HEK293T (cell line): ENCODE measurements around the gene COL9A2.
A peak's percentile ranks its signal among the peaks of the same experiment; 100 is the strongest.

Source experiments
- CTCF ChIA-PET: fragments of 350-600 bp; formaldehyde crosslinking; extraction: SDS; loops from one replicate; lab custom pipeline; 2021; ENCODE audit warnings: antibody characterized with exemption, inconsistent platforms; lab: Yijun Ruan, JAX
- POLR2A ChIA-PET: fragments of 350-600 bp; formaldehyde crosslinking; extraction: SDS; loops from one replicate; lab custom pipeline; 2020; ENCODE audit warnings: antibody characterized with exemption, inconsistent platforms; lab: Yijun Ruan, JAX
- DNase-seq: peaks from one replicate; pipeline ENCODE4 v3.0.0; 2012; ENCODE audit warnings: mixed read lengths; ENCODE audit errors: extremely low spot score
- ARNT ChIP-seq: fragments of 450-650 bp; IDR thresholded peaks from 2 replicates; pipeline ENCODE4 v1.6.1; 2017; ENCODE audit warnings: mild to moderate bottlenecking
- BHLHE40 ChIP-seq: fragments of 450-650 bp; IDR thresholded peaks from 2 replicates; pipeline ENCODE4 v1.6.1; 2016; ENCODE audit warnings: mild to moderate bottlenecking, moderate library complexity, borderline replicate concordance
- CTBP1 ChIP-seq: fragments of 450-650 bp; IDR thresholded peaks from 2 replicates; pipeline ENCODE4 v1.6.1; 2016; ENCODE audit warnings: borderline replicate concordance
- ELF4 ChIP-seq: fragments of 450-650 bp; IDR thresholded peaks from 2 replicates; pipeline ENCODE4 v1.6.1; 2017; ENCODE audit warnings: antibody characterized with exemption
- FOXA1 ChIP-seq: fragments of 450-650 bp; IDR thresholded peaks from 2 replicates; pipeline ENCODE4 v1.6.1; 2016; ENCODE audit warnings: mild to moderate bottlenecking
- FOXK2 ChIP-seq: fragments of 450-650 bp; IDR thresholded peaks from 2 replicates; pipeline ENCODE4 v1.6.1; 2016; ENCODE audit warnings: mild to moderate bottlenecking
- FOXM1 ChIP-seq: fragments of 450-650 bp; IDR thresholded peaks from 2 replicates; pipeline ENCODE4 v1.6.1; 2017; ENCODE audit warnings: mild to moderate bottlenecking, borderline replicate concordance
- HDGF ChIP-seq: fragments of 450-650 bp; IDR thresholded peaks from 2 replicates; pipeline ENCODE4 v1.6.1; 2017; ENCODE audit warnings: antibody characterized with exemption, borderline replicate concordance
- L3MBTL2 ChIP-seq: fragments of 450-650 bp; conservative IDR thresholded peaks from 2 replicates; pipeline ENCODE4 v1.6.1; 2016; ENCODE audit warnings: mild to moderate bottlenecking
- LEF1 ChIP-seq: fragments of 450-650 bp; IDR thresholded peaks from 2 replicates; pipeline ENCODE4 v1.6.1; 2017; ENCODE audit warnings: mild to moderate bottlenecking, borderline replicate concordance
- NFRKB ChIP-seq: fragments of 450-650 bp; IDR thresholded peaks from 2 replicates; pipeline ENCODE4 v1.6.1; 2016; ENCODE audit warnings: mild to moderate bottlenecking, moderate library complexity
- SP1 ChIP-seq: fragments of 450-650 bp; IDR thresholded peaks from 2 replicates; pipeline ENCODE4 v1.6.1; 2017
- SUZ12 ChIP-seq: fragments of 450-650 bp; IDR thresholded peaks from 2 replicates; pipeline ENCODE4 v1.6.1; 2016; ENCODE audit warnings: mild to moderate bottlenecking
- TARDBP ChIP-seq: fragments of 450-650 bp; IDR thresholded peaks from 2 replicates; pipeline ENCODE4 v1.6.1; 2016
- ZNF384 ChIP-seq: fragments of 450-650 bp; IDR thresholded peaks from 2 replicates; pipeline ENCODE4 v1.6.1; 2016
- TF ChIP-seq, protein P1 (sequence below): fragments of 450-650 bp; IDR thresholded peaks from 2 replicates; pipeline ENCODE4 v1.6.1; 2016

COL9A2 gene

GRCh38 chr1:40308036-40308727 is 8.9 kb downstream of the COL9A2 start:
- DNase-seq: no peak
- ChIA-PET CTCF (no interaction called here), POLR2A (no interaction called here)
- no peak for TF ChIP-seq SUZ12
- TF ChIP-seq BHLHE40: no peak
- no peak for TF ChIP-seq CTBP1
- TF ChIP-seq ELF4: no peak
- no peak for TF ChIP-seq L3MBTL2
- TF ChIP-seq, protein P1, sequence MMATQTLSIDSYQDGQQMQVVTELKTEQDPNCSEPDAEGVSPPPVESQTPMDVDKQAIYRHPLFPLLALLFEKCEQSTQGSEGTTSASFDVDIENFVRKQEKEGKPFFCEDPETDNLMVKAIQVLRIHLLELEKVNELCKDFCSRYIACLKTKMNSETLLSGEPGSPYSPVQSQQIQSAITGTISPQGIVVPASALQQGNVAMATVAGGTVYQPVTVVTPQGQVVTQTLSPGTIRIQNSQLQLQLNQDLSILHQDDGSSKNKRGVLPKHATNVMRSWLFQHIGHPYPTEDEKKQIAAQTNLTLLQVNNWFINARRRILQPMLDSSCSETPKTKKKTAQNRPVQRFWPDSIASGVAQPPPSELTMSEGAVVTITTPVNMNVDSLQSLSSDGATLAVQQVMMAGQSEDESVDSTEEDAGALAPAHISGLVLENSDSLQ: no peak
- no peak for TF ChIP-seq TARDBP
- TF ChIP-seq LEF1: no peak
- TF ChIP-seq SP1: no peak
- TF ChIP-seq NFRKB: no peak
- no peak for TF ChIP-seq FOXM1
- no peak for TF ChIP-seq FOXA1
- no peak for TF ChIP-seq HDGF
- no peak for TF ChIP-seq ZNF384
- no peak for TF ChIP-seq ARNT
- TF ChIP-seq FOXK2: no peak

GRCh38 chr1:40307186-40307585 is 9.9 kb downstream of the COL9A2 start:
- POLR2A ChIA-PET: no interaction called here
- TF ChIP-seq FOXK2: no peak
- no peak for TF ChIP-seq HDGF
- TF ChIP-seq ELF4: no peak
- no peak for TF ChIP-seq ARNT
- TF ChIP-seq SUZ12: no peak
- TF ChIP-seq BHLHE40: no peak
- TF ChIP-seq, protein P1: no peak
- TF ChIP-seq FOXM1: no peak
- no peak for TF ChIP-seq TARDBP
- no peak for TF ChIP-seq NFRKB
- TF ChIP-seq CTBP1: no peak
- no peak for DNase-seq
- CTCF ChIA-PET: no interaction called here

DNA sequence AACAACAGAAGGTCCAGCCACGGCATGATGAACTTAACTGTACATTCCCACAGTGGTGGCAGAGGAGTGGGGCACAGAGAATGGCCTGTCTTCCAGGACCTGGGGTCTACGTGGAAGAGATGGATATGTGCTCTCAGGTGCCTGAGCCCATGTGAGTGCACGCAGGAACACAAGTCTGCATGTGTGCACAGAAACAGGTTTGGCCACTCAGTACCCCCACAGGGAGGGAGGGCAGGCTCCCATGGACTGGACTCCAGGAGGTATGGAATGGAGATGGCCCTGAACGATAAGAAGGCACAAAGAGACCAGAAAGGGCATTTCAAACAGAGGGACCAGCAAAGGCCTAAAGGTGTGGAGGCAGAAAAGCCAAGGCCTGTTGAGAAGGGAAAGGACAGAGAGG is 10.8 kb downstream of the COL9A2 start:
- CTCF ChIA-PET: interaction anchor here (0.6 kb wide), 1 partner anchor 17 kb away, joined by 3 read pairs; no protein-coding TSS in a partner anchor
- POLR2A ChIA-PET: no interaction called here
- no peak for TF ChIP-seq ELF4
- TF ChIP-seq TARDBP: no peak
- TF ChIP-seq L3MBTL2: no peak
- TF ChIP-seq ARNT: no peak
- no peak for TF ChIP-seq FOXM1
- TF ChIP-seq CTBP1: no peak
- no peak for TF ChIP-seq BHLHE40
- TF ChIP-seq, protein P1: no peak
- no peak for TF ChIP-seq FOXK2
- TF ChIP-seq SP1: no peak
- no peak for TF ChIP-seq NFRKB
- TF ChIP-seq LEF1: no peak
- TF ChIP-seq SUZ12: no peak
- no peak for TF ChIP-seq HDGF
- TF ChIP-seq FOXA1: no peak
- no peak for TF ChIP-seq ZNF384
- peak; percentile 3 for DNase-seq

DNA sequence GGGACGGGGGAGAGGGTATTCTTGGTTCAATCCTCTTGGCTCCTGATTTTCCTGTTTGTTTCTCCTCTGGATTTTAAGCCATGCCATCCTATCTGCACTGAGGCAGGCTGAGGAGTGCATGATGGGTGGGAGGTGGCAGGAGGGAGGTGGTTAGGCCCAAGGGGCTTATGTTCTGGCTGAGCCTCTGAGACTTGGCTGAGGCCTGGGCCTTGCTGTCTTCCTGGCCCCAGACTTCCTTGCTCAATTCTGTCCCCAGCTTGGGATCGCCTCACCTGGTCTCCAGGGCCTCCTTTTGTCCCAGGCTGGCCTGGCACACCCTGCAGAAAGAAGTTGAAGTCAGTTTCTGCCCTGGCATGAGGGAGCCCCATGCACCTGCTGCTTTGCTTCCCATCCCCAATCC is 11.2 kb downstream of the COL9A2 start:
- peak; percentile 4 for DNase-seq
- ChIA-PET CTCF (interaction anchor here (0.6 to 1.5 kb wide), 2 partner anchors 16 to 153 kb away, joined by 3 read pairs; no protein-coding TSS in a partner anchor), POLR2A (interaction anchor here (0.6 kb wide), 1 partner anchor 9 kb away, joined by 4 read pairs; no protein-coding TSS in a partner anchor)
- no peak for TF ChIP-seq FOXM1
- no peak for TF ChIP-seq NFRKB
- TF ChIP-seq CTBP1: no peak
- TF ChIP-seq HDGF: no peak
- no peak for TF ChIP-seq SUZ12
- TF ChIP-seq ARNT: no peak
- no peak for TF ChIP-seq L3MBTL2
- TF ChIP-seq FOXK2: no peak

- POLR2A ChIA-PET: interaction anchor here (0.6 kb wide), 1 partner anchor 9 kb away, joined by 4 read pairs; no protein-coding TSS in a partner anchor
- CTCF ChIA-PET: interaction anchor here (0.6 to 1.5 kb wide), 2 partner anchors 16 to 152 kb away, joined by 3 read pairs; no protein-coding TSS in a partner anchor
- peak; percentile 7 for DNase-seq
Measured at GRCh38 chr1:40305451-40305850, 11.6 kb downstream of the COL9A2 start.

More at GRCh38 chr1:40305451-40305850, 11.6 kb downstream of the COL9A2 start:
- TF ChIP-seq CTBP1 (no peak), SUZ12 (no peak), LEF1 (no peak), ARNT (no peak), SP1 (no peak), FOXA1 (no peak), ZNF384 (no peak), L3MBTL2 (no peak), TARDBP (no peak)
- TF ChIP-seq, protein P1: no peak
